Measurements from ENCODE around the gene EXOSC5. TPM values are rescaled to one million over a fixed set of nuclear protein-coding genes. Genes with fewer than 3 reads are reported as not detected.

The EXOSC5 gene
- total RNA-seq, 1 experiment from 2014 or later = 58.7 TPM

GRCh38 chr19:41439441-41440222 lies 42.5 kb upstream of the EXOSC5 start, which contains the start of gene DMAC2:
DMAC2 (minus strand) TSS chr19:41439912; CDS start chr19:41439899, 13 bp downstream.
- Histone ChIP-seq H2AFZ (ENCODE audit: low read length) (no peak within 1 kb of the TSS), H2AK5ac (ENCODE audit: insufficient read length, low read length) (no peak within 1 kb of the TSS), H3K9me3 (ENCODE audit: control insufficient read depth, low read depth, low read length) (no peaks in the 10 kb centered on the region), H3K23ac (ENCODE audit: insufficient read length, low read depth, low read length) (no peak within 1 kb of the TSS), H2BK5ac (ENCODE audit: insufficient read length, low read length) (peak within 1 kb of the TSS; percentile 7), H2BK120ac (ENCODE audit: low read depth, low read length, poor library complexity, severe bottlenecking) (no peak within 1 kb of the TSS), H3T11ph (ENCODE audit: low read length) (no peak within 1 kb of the TSS), H3K4ac (ENCODE audit: low read depth, low read length) (no peak within 1 kb of the TSS), H3K23me2 (ENCODE audit: insufficient read length, low read depth, low read length, poor library complexity, severe bottlenecking) (no peaks in the 10 kb centered on the region), H3K4me1 (ENCODE audit: insufficient read depth, low read length) (no peaks in the 10 kb centered on the region; the same call in 1 of the 2 replicates), H3K18ac (ENCODE audit: insufficient read length, low read depth, low read length) (peak within 1 kb of the TSS; percentile 95), H4K5ac (ENCODE audit: insufficient read length, low read depth, low read length) (peak within 1 kb of the TSS; percentile 5), H4K8ac (replicated peaks; ENCODE audit: insufficient read length, low read depth, low read length) (no peak within 1 kb of the TSS), H4K20me1 (ENCODE audit: control insufficient read depth, insufficient read depth, insufficient read length) (no peaks in the 10 kb centered on the region), H3K79me2 (ENCODE audit: insufficient read depth, low read length) (no peaks in the 10 kb centered on the region), H3K9ac (ENCODE audit: extremely low read depth, insufficient read length, low read length) (peak within 1 kb of the TSS; percentile 97), H3K4me2 (ENCODE audit: insufficient read depth, insufficient read length, low read length) (peak within 1 kb of the TSS; percentile 84), H3K56ac (ENCODE audit: insufficient read length, low read depth, low read length) (no peak within 1 kb of the TSS), H3K27me3 (ENCODE audit: insufficient read depth, low read length) (no peaks in the 10 kb centered on the region), H3K79me1 (ENCODE audit: insufficient read depth, low read depth, low read length, poor library complexity, severe bottlenecking) (peaks cover 3% of the 10 kb centered on the region), H3K14ac (ENCODE audit: insufficient read depth, low read length) (peak within 1 kb of the TSS; percentile 94), H2BK20ac (ENCODE audit: low read depth, low read length, poor library complexity, severe bottlenecking) (no peak within 1 kb of the TSS), H2BK12ac (ENCODE audit: insufficient read length, low read depth, low read length) (no peak within 1 kb of the TSS), H4K91ac (ENCODE audit: insufficient read length, low read depth, low read length) (no peak within 1 kb of the TSS), H2BK15ac (ENCODE audit: low read depth, low read length) (no peak within 1 kb of the TSS; the same call in 1 of the 2 replicates), H3K27ac (ENCODE audit: insufficient read length, low read depth, low read length) (no peak within 1 kb of the TSS)
- Mint-ChIP-seq H3K36me3 (ENCODE audit: insufficient read depth in 1 of 3, low read depth in 3 of 3) (peaks cover 6 to 16% (median 10%) of the 10 kb centered on the region in 3 experiments), H3K27me3 (ENCODE audit: low read depth) (peaks cover 9% of the 10 kb centered on the region), H3K4me3 (no peak within 1 kb of the TSS; a peak in 1 of 5 replicates), H3K4me1 (peaks cover 0 to 4% of the 10 kb centered on the region in 2 experiments; a peak in 1 of 4 replicates), H3K27ac (no peak within 1 kb of the TSS; a peak in 1 of 7 replicates), H3K9me3 (peaks cover 0 to 3% of the 10 kb centered on the region in 2 experiments; a peak in 1 of 5 replicates)
- peak; percentile 67 for TF ChIP-seq CTCF (conservative IDR thresholded peaks at IDR 0.05)
- peak; percentile 98 for DNase-seq
- no CpG with 5 or more reads among the region's 40 CpGs for WGBS (ENCODE audit: extremely low coverage, insufficient read length, low lambda C conversion rate)
